ENCODE data around the gene DEUP1. TPM values are rescaled to one million over a fixed set of nuclear protein-coding genes. Genes with fewer than 3 reads are reported as not detected.
"Not testable (repeated sequence)": the region's sequence is repeated elsewhere in the genome, so short reads cannot be mapped to it uniquely, and the experiment has no call there.

Gene DEUP1
- polyA plus RNA-seq (ENCODE audit: insufficient read length in 4 of 4) = 1 to 10 TPM in 3 of 4 donors, under 1 TPM in 1; 0.96 to 1.4 (median 1.3) TPM

DNA sequence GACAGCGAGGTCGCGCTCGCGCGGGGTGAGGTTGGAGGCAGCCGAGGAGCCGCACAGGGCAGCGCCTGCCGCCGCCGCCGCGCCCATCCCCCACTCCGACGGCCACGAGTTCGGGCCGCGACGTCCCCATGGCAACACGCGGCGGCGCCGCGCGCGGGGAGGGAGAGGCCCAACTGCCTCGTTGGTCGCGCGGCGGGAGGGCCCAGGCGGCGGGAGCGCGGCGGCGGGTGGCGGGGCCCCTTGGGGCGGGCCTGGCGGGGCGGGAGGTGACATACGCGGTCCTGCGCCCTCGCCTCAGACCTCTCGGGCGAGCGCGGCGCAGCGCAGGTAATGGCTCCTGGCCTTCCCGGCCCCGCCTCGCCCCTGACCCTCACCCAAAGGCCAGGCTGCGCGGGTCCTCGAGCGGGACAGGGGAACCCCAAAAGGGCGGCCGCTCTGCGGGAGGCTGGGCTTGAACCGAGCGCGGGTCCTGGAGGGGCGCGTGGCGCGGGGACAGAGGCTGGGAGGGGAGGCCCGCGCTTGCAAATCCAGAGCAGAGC is at the start of gene DEUP1:
Gene DEUP1 (plus strand): TSS at position 297 of the 539 bp plus-strand sequence. CDS start 1,518 bp downstream, outside the sequence.
- DNase-seq (ENCODE audit: low read depth in 4 of 4, low spot score in 3 of 4) = peak; percentile 45 to 56 (median 52)

DNA sequence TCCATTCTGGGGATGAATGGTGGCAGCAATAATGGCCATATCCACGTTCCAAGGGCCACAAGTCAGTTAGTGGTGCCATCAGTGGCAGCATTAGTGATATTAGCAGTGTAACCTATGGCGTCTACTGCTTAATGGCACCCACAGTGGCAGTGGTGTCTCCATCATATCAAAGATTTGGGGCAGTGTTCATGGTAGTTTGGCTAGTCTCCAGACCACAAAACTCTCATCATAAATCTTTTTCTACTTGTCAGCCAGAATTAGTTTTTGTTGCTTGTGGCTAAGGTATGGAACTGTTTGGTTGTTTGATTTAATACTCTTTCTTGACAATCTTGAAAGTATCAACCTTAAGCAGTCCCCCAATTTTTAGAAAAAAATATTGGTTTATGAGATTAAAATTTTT is 45.1 kb upstream of the DEUP1 start:
- no peak for DNase-seq (ENCODE audit: low read depth in 4 of 4, low spot score in 3 of 4)

- no peak for DNase-seq (ENCODE audit: low read depth in 4 of 4, low spot score in 3 of 4)
Measured at GRCh38 chr11:93287434-93287833, 43.1 kb upstream of the DEUP1 start.

- DNase-seq (ENCODE audit: low read depth in 4 of 4, low spot score in 3 of 4) = no peak
Measured at GRCh38 chr11:93288079-93288478, 42.5 kb upstream of the DEUP1 start.

- no peak for DNase-seq (ENCODE audit: low read depth in 4 of 4, low spot score in 3 of 4)
Measured at GRCh38 chr11:93288767-93289166, 41.8 kb upstream of the DEUP1 start.

DNA sequence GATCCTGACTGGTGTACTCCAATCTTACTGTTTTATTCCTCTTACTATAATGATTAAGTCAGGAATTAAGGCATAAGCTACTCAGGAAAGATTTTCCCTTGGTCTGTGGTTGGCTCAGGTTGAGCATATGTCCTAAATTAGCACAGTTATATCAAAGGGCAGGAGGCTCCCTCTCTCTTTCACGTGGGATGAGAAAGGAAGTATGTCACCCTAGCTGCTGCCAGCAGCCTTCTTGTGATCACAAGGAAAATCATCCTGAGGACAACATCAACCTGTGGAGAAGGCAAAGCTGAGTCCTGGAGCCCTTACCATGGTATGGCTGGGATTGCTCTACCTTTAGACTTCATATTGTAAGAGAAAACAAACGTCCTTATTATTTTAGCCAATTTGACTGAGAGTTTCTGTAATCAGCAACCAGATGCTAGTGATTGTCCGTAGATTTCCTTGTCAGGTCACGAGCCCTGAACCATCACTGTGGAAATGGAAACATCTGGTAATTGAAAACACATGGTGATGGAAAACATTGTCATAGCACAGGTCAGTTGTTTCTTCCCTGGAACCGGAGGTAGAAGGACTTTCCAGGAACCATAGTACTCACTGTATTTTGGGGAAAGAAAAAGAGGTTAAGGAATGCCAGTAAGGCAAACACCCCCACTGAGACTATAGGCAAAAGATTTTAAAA is 40.6 kb upstream of the DEUP1 start:
- DNase-seq (ENCODE audit: low read depth in 4 of 4, low spot score in 3 of 4) = no peak

GRCh38 chr11:93291110-93291509 is 39.4 kb upstream of the DEUP1 start:
- DNase-seq (ENCODE audit: low read depth in 4 of 4, low spot score in 3 of 4) = no peak

DNA sequence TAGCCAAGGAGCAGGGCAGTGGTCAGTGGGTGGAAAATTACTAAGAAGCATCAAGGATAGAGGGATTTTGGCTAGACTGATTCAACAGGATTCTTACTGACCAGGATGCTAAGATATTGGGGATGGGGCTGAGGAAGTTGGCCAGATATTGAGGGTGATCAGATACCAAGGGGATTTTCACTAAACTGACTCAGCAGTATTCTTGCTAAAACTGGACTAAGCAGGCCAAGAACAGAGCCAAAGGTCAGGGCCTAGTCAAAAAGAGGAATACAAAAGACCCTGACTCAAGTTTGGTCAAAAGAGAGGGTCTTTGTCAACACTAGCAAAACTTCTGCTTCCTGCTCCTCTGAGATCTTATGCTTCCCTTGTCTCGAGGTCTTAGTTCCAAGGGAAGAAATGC is 38.6 kb upstream of the DEUP1 start:
- no peak for DNase-seq (ENCODE audit: low read depth in 4 of 4, low spot score in 3 of 4)

DNA sequence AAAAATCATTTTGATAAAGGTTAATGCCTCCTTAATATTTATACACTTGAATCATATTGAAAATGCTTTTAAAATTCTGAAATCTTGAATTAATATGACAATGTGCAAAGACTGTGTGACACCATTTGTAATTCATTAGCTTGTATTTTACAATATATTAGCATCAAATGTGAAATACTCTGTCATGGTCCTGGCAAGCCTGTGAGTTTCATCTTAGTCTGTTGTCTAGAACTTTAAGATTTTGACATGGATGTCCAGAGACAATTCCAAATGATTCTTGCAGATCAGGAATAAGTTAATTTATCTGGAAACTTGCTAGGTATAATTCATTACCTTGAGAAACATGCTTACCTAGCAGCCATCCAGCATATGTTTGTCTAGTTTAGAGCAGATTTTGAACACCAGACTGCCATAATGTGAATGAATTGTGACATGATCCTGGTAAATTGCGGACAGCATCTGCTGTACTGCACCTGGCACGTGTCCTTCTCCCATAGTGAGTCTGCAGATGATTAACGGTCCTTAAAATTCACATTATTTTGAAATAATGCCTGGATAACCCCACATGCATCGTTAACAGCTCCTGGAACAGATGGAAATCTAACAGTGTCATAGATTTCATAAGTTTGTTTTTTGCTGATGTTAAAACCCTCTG is 34.5 kb upstream of the DEUP1 start:
- no peak for DNase-seq (ENCODE audit: low read depth in 4 of 4, low spot score in 3 of 4)

DNA sequence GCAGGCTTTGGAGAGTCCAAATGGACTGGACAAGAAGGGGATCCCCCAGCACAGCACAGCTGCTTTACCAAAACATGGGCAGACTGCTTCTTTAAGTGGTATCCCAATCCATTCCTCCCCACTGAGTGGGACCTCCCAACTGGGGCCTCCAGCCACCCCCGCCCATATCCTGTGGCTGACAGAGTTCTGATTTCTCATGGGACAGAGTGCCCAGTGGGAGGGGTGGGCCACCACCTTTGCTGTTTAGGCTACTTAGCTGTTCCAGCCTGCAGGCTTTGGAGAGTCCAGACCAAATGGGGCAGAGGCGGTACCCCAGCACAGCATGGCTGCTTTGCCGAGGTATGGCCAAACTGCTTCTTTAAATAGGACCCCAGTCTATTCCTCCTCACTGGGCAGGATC is 26.9 kb upstream of the DEUP1 start:
- no peak for DNase-seq (ENCODE audit: low read depth in 4 of 4, low spot score in 3 of 4)

DNA sequence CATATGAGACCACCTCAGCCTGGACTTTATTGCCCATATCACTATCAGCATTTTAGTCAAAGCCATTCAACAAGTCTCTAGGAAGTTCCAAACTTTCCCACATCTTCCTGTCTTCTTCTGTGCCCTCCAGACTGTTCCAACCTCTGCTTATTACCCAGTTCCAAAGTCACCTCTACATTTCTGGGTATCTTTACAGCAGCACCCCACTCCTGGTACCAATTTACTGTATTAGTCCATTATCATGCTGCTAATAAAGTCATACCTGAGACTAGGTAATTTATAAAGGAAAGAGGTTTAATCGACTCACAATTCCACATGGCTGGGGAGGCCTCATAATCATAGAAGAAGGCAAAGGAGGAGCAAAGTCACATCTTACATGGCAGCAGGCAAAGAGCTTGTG is 16.1 kb upstream of the DEUP1 start:
- DNase-seq (ENCODE audit: low read depth in 4 of 4, low spot score in 3 of 4) = not testable (repeated sequence)

DNA sequence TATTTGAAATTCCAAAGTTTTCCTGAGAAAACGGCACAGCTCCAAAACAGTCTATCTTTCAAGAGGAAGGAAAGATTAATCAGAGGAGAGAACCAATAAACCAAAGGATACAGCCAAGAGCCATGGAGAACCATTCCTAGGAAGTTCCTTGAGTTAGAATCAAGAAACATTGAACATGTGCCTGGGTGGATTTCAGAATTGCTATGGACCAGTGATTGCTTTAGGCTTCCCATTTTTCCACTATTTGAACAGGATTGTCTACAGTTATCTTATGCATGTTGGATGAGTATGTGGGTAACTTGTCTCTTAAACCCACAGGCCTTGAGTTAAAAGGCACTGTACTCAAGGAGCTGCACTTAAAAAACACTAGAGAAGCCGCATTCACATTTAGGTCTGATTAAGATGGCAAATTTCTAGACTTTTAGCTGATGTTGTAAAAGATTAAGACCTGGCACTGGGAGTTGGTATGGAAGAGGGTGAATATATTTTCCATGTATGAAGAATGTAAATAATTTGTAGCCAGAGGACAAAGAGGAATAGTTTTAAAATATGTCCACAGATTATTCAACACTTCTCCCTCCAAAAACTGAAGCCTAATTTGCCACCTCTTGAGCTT is 11.2 kb upstream of the DEUP1 start:
- DNase-seq (ENCODE audit: low read depth in 4 of 4, low spot score in 3 of 4) = no peak

DNA sequence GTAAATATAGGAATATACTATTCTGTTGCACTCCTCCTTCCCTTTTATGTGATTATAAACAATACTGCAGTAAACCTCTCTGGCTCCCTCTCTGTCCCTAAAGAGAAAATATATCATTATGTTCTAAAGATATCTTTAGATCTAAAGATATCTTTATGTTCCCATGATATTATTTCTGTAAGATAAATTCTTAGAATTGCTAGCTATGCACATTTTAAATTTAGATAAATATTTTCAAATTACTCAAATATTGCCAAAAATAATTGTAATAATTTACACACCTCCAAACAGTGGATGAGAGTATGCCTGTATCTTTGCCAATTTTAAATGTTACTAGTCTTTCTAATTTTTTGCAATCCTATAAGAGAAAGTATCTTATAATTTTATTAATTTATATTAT is 10.3 kb upstream of the DEUP1 start:
- no peak for DNase-seq (ENCODE audit: low read depth in 4 of 4, low spot score in 3 of 4)

GRCh38 chr11:93322207-93322606 is 8.3 kb upstream of the DEUP1 start:
- no peak for DNase-seq (ENCODE audit: low read depth in 4 of 4, low spot score in 3 of 4)

GRCh38 chr11:93323747-93324146 is 6.8 kb upstream of the DEUP1 start:
- DNase-seq (ENCODE audit: low read depth in 4 of 4, low spot score in 3 of 4) = no peak

- DNase-seq (ENCODE audit: low read depth in 4 of 4, low spot score in 3 of 4) = peak in 1 of 4 donors; percentile 8
Measured at GRCh38 chr11:93324500-93324899, 6.0 kb upstream of the DEUP1 start.

DNA sequence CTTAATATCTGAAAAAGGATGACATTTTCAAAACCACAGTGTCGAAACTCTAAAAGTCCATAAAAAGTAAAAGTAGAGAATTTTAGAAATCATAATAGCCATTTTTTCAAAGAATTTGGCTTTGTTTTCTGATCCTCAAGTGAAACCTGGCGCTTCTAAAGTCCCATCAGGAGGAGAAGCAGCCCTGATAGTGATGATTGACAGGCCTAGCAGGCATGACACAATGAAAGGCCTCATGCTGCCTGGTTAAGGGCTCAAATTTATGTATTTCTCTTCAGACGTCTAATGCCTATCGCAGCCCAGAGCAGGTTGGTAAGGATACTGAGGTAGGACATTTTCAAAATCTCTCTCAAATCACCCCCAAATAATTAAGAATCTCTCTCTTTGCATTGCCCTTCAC is 3.9 kb upstream of the DEUP1 start:
- DNase-seq (ENCODE audit: low read depth in 4 of 4, low spot score in 3 of 4) = no peak

DNA sequence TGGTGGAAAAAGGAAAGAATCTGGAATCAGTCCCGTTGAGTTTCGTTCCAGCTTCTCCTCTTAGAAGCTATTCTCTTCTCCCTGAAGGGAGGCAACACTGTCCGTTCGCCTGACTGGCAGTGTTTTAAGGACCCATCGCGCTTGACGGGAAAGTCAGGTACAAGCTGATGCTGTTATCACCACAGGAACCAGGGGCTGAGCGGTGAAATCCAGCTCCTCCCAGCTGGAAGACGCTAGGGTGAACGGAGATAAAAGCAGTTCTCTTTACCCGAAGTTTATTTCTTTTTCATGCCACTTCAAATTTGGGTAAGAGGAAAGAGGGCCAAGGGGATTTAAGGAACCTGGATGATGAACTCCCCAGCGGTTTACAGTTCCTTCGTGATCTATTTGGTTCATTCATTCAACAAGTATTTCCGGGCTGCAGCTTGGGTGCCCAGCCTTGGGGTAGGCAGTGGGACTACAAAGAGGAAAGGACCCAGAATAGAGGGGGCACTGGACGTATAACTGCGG is 551 bp upstream of the DEUP1 start:
- peak in 1 of 4 donors; percentile 8 for DNase-seq (ENCODE audit: low read depth in 4 of 4, low spot score in 3 of 4)

DNA sequence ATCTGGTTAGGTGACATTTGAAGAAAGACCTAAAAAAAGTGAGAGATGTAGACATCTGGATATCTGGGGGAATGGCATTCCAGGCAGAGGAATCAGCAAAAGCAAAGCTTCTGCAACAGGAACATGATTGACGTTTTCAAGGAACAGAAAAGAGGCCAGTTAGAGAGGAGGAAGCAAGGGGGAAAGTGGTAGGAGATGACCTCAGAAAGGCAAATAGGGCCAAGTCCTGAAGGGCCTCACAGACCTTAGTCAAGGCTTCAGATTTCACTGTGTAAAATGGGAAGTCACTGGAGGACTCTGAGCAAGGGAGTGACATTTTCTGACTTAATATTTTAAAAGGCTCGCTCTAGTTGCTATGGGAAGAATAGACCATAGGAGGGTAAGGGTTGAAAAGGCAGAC is 9.7 kb downstream of the DEUP1 start:
- no peak for DNase-seq (ENCODE audit: low read depth in 4 of 4, low spot score in 3 of 4)

GRCh38 chr11:93344855-93345333 is 14.4 kb downstream of the DEUP1 start:
- DNase-seq (ENCODE audit: low read depth in 4 of 4, low spot score in 3 of 4) = no peak

- no peak for DNase-seq (ENCODE audit: low read depth in 4 of 4, low spot score in 3 of 4)
Measured at GRCh38 chr11:93348930-93349329, 18.4 kb downstream of the DEUP1 start.
